HG02610 (cell line): ENCODE results near the gene CARD19.

Experiments used
- ATAC-seq: cut with Tn5 transposase; IDR thresholded peaks from one replicate; pipeline ENCODE4 v1.9.1; 2021; ENCODE audit warnings: mild to moderate bottlenecking, moderate library complexity; ENCODE audit not compliant: unreplicated experiment

CARD19 gene

DNA sequence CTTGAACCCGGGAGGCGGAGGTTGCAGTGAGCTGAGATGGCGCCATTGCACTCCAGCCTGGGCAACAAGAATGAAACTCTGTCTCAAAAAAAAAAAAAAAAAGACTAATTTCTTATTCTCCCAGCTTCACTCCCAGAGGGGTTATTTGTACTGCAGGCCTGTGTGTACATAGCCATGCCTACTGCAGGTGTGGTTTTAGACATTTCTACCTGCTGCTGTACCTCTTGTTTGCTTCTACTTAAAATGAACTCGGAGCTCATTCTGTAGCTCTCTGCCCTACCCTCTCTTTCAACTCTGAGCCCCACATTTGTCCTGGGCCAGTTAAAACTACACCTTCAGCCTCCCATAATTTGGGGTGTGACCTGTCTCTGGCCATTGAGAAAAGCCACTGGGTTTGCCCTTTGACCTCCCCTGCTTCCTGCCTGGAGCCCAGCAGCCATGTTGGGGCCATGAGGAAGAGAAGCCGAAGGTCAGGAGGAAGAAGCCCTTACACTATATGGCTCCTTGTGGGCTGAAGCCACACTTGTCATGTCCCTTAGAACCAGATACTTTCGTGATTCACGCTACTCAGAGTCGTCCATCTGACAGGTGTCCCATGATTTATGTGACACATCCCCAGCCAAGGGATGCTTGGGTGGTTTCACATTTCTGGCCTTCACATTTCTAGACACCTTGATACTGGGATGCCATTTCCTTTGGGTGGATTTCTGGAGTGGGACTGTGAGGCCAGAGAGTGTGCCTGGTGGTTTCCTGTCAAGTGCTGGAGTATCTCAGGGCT lies 9.4 kb upstream of the CARD19 start:
- ATAC-seq: no peak

GRCh38 chr9:93087971-93088655 lies 7.9 kb upstream of the CARD19 start:
- ATAC-seq: no peak

DNA sequence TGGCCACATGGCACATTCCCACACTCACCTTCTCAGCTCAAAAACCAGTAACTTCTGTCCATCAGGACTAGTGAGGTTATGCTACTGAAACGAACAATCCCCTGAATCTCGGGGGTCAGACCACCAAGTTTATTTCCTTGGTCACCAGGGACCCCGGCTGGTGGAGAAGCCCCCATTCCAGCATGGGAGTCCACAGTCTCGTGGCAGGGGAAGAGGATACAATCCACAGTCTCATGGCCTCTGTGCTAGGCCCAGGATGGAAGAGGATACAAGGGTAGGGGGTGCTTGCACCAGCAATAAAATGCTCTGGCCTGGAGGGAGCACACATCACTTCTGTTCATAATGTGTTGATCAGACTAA lies 7.4 kb upstream of the CARD19 start:
- no peak for ATAC-seq

- ATAC-seq: no peak
Measured at GRCh38 chr9:93089024-93089423, 7.0 kb upstream of the CARD19 start.

DNA sequence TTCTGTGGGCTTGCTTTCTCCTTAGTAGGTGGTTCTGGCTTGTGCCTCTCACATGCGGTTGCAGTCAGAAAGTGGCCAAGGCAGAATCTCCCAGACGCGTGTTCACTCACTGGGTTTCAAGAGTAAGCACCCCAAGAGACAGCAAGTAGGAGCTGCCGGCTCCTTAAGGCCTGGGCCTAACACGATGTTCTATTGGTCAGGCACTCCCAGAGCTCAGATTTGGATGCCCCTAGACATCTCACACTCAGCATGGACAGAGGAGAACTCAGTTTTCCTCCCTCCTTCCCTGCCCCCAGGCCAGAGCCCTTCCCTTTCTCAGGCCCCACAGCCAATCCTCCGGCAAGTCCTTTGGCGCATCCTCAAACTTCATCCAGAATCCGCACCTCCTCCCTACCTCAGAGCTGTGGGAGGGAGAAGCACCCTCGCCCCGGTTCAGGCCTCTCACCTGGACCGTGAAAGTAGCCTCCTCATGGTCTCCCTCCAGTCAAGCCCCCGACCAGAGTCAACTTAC lies 6.5 kb upstream of the CARD19 start:
- ATAC-seq: no peak

DNA sequence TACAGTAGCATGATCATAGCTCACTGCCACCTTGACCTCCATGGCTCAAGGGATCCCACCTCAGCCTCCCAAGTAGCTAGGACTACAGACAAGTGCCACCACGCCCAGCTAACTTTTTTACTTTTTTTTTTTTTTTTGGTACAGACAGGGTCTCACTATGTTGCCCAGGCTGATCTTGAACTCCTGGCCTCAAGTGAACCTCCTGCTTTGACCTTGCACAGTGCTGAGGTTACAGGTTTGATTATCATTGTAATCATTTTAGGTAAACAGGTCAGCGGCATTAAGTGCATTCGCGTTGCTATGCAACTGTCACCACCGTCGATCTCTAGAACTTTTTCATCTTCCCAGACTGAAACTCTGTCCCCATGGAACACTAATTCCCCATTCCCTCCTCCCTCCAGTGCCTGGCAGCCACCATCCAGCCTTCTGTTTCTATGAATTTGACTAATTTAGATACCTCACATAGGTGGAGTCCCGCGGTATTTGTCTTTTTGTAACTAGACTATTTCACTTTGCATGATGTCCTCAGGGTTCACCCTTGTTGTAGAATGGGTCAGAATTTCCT lies 5.8 kb upstream of the CARD19 start:
- no peak for ATAC-seq

GRCh38 chr9:93091056-93091452 lies 5.0 kb upstream of the CARD19 start:
- no peak for ATAC-seq

- ATAC-seq: no peak
Measured at GRCh38 chr9:93091453-93092081, 4.5 kb upstream of the CARD19 start.

GRCh38 chr9:93092251-93092991 lies 3.6 kb upstream of the CARD19 start:
- no peak for ATAC-seq

DNA sequence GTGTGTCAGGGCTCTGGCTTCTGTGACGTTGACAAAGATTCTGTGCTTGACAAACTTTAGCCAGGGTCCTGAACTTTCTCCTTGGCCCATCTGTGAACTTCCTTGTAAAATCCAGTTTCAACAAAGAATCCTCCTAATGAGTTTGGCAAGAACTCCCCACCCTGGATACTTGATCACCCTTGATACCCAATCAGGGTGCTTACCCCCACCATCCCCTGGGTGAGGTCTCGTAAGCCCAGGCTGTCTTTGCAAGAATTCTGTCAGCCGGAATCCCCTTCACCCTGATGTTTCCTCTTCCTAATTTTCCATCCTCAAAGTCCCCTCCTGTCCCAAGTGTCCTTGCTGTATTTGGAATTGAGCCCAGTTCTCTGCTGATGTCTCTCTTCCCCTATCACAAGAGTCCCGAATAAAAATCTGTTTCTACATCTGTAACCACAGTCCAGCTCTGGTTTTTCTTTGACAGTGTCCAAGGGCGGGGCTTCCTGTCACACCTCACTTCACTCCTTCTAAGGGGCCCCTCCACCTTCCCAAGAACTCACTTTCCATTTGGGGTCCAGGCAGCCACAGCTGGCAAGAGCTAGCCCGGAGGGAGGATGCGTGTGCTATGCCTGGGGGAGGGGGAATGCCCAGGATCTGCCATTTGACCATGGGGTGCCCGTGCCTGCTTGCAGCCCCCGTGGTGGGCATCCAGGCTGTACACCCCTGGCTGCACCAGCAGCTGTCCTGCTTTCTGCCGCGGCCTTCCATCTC lies 2.7 kb upstream of the CARD19 start:
- ATAC-seq: no peak

DNA sequence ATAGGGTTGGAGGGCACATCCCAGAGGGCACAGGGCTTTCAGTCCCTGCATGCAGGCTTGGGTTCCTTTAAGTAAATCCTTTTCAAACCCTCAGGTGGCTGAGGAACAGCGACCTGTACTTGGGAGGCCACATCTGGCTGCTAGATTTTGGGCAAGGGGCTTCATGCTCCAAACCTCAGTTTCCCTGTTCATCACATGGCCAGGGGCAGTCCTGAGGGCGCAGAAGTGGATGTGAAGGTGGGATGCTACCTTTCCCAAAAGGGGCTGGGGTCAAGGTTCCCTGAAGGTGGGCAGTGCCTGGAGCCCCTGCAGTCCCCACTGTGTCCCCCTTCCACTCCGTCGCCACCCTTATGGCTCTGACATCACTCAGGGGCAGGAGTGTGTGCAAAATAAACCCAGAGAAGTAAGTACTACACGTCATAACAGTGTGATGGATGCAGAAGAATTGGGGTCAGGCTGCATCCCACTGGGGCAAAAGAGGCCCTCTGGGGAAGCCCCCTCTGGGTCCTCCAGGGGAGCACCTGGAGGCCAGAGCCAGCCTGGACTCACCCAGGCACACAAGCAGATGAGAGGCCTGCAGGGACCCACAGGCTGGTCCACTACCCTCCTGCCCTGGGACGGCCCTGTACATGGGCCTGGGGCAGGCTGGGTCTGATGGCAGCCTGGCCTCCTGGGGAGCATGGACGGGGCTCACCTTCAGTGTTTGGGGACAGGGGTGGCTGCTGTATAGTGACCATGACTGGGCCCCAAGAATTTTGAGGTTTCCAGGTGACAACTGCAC lies 1.9 kb upstream of the CARD19 start:
- ATAC-seq: no peak

GRCh38 chr9:93094658-93095204 lies 1.3 kb upstream of the CARD19 start:
- ATAC-seq: no peak

DNA sequence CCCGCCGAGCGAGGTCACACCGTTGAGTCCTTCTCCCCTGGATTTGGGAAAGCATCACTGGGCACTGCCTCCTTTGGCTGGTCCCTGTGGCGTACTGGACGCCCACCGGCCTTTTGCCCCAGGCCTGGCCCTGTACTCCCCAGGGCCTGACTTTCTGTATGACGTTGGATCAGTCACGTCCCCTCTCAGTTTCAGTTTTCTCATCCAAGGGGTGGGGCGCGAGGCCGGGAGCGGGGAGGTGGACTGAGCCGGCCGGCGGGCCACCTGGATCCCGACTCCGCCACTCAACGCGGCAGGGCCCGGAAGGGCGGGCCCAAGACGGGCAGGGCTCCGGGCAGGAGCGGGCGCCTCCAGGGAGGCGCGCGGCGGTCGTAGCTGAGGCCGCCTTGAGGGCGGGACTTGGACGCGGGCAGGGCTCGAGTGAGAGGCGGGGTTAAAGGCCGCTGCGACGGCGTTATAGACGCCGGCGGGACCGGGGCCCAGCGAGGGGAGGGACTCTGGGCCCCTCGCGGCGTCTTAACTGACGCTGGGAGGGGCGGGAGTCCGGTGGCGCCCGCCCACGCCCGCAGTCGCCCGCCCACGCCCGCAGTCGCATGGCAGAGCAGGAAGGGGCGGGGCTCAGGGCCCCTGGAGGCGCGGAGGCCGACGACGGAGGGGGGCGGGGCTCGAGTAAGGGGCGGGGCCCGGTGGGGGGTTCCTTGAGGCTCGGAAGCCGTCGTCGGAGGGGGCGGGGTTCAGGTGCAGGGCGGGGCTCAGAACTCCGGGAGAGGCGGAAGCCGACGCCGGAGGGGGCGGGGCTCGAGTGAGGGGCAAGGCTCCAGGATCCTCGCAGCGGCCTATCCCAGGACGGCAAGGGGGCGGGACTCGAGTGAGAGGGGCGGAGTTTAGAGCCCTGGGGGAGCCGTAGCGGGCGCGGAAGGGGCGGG lies 549 bp upstream of the CARD19 start:
- peak; percentile 72 for ATAC-seq

GRCh38 chr9:93096811-93097382 lies 880 bp downstream of the CARD19 start:
- ATAC-seq: no peak

GRCh38 chr9:93097511-93098201 lies 1.6 kb downstream of the CARD19 start:
- ATAC-seq: no peak

GRCh38 chr9:93098236-93098946 lies 2.4 kb downstream of the CARD19 start:
- no peak for ATAC-seq
